OCI-LY1 (cell line): ENCODE results near the gene F10.

Experiments used
- H2AFZ ChIP-seq: fragments of 200-600 bp; sonication (generic), shearing (Covaris generic); 2 replicates; pipeline ENCODE4 v1.6.0; 2014; ENCODE audit warnings: antibody characterized with exemption, mild to moderate bottlenecking, low read length
- H3F3A ChIP-seq: fragments of 200-600 bp; sonication (generic), shearing (Covaris generic); 2 replicates; pipeline ENCODE4 v1.6.0; 2014; ENCODE audit warnings: mild to moderate bottlenecking, antibody characterized with exemption, low read length, moderate library complexity; ENCODE audit not compliant: insufficient read depth
- H3K27ac ChIP-seq: fragments of 200-600 bp; sonication (generic); 2 replicates; pipeline ENCODE4 v1.5.1; 2014; ENCODE audit warnings: low read length, mixed run types, mild to moderate bottlenecking, low read depth; ENCODE audit not compliant: poor library complexity, severe bottlenecking
- H3K27me3 ChIP-seq: fragments of 200-600 bp; sonication (generic); 2 replicates; pipeline ENCODE4 v1.6.0; 2014; ENCODE audit warnings: antibody characterized with exemption, mild to moderate bottlenecking, low read length, moderate library complexity; ENCODE audit not compliant: insufficient read depth
- H3K36me3 ChIP-seq: fragments of 200-600 bp; sonication (generic); 2 replicates; pipeline ENCODE4 v1.6.1; 2014; ENCODE audit warnings: mild to moderate bottlenecking, antibody characterized with exemption, low read length, moderate library complexity, mixed read lengths; ENCODE audit not compliant: insufficient read depth
- H3K4me1 ChIP-seq: fragments of 200-600 bp; sonication (generic); 2 replicates; pipeline ENCODE4 v1.5.1; 2014; ENCODE audit warnings: mild to moderate bottlenecking, low read length, moderate library complexity; ENCODE audit not compliant: insufficient read depth, severe bottlenecking
- H3K4me2 ChIP-seq: fragments of 200-600 bp; sonication (generic), shearing (Covaris generic); 2 replicates; pipeline ENCODE4 v1.6.1; 2014; ENCODE audit warnings: low read length
- H3K4me3 ChIP-seq: fragments of 200-600 bp; sonication (generic); 2 replicates; pipeline ENCODE4 v1.5.1; 2014; ENCODE audit warnings: low read length, low read depth, mild to moderate bottlenecking, mixed read lengths; ENCODE audit not compliant: poor library complexity, severe bottlenecking
- H3K79me2 ChIP-seq: fragments of 200-600 bp; shearing (Covaris generic); 2 replicates; pipeline ENCODE4 v1.6.1; 2016; ENCODE audit warnings: mixed run types, low read length, mixed read lengths; ENCODE audit not compliant: insufficient read depth
- H3K9ac ChIP-seq: fragments of 200-600 bp; sonication (generic), shearing (Covaris generic); 2 replicates; pipeline ENCODE4 v1.6.1; 2014; ENCODE audit warnings: mild to moderate bottlenecking, low read length, mixed read lengths
- H3K9me2 ChIP-seq: fragments of 200-600 bp; sonication (generic), shearing (Covaris generic); 2 replicates; pipeline ENCODE4 v1.6.1; 2014; ENCODE audit warnings: low read depth, mild to moderate bottlenecking, low read length, mixed read lengths
- H3K9me3 ChIP-seq: fragments of 200-600 bp; shearing (Covaris generic); 2 replicates; pipeline ENCODE4 v1.6.1; 2014; ENCODE audit warnings: low read length, mixed read lengths
- H4K20me1 ChIP-seq: fragments of 200-600 bp; sonication (generic), shearing (Covaris generic); 2 replicates; pipeline ENCODE4 v1.6.0; 2016; ENCODE audit warnings: mild to moderate bottlenecking, low read length; ENCODE audit not compliant: insufficient read depth
- EZH2 ChIP-seq: fragments of 200-600 bp; sonication (generic), shearing (Covaris generic); IDR thresholded peaks from 2 replicates; pipeline ENCODE4 v1.8.0; 2017; ENCODE audit warnings: borderline replicate concordance, mixed run types, mild to moderate bottlenecking, antibody characterized with exemption, low read length, moderate library complexity, mixed read lengths
- TF ChIP-seq, protein P1 (sequence below): fragments of 200-600 bp; sonication (generic), shearing (Covaris generic); IDR thresholded peaks from 2 replicates; pipeline ENCODE4 v1.5.1; 2017; ENCODE audit warnings: mild to moderate bottlenecking, antibody characterized with exemption, low read length, moderate library complexity, mixed read lengths

F10 gene

GRCh38 chr13:113074876-113075275 lies 47.7 kb upstream of the F10 start:
- no peaks in the 10 kb centered on the region for H3K9me3 ChIP-seq
- no peaks in the 10 kb centered on the region for H3K9me2 ChIP-seq
- H3K36me3 ChIP-seq: no peaks in the 10 kb centered on the region
- no peaks in the 10 kb centered on the region for H4K20me1 ChIP-seq
- no peak overlapping the region for H3K9ac ChIP-seq
- no peaks in the 10 kb centered on the region; the same call in 1 of the 2 replicates for H3K27me3 ChIP-seq
- no peak overlapping the region for H3K4me2 ChIP-seq
- TF ChIP-seq, protein P1, sequence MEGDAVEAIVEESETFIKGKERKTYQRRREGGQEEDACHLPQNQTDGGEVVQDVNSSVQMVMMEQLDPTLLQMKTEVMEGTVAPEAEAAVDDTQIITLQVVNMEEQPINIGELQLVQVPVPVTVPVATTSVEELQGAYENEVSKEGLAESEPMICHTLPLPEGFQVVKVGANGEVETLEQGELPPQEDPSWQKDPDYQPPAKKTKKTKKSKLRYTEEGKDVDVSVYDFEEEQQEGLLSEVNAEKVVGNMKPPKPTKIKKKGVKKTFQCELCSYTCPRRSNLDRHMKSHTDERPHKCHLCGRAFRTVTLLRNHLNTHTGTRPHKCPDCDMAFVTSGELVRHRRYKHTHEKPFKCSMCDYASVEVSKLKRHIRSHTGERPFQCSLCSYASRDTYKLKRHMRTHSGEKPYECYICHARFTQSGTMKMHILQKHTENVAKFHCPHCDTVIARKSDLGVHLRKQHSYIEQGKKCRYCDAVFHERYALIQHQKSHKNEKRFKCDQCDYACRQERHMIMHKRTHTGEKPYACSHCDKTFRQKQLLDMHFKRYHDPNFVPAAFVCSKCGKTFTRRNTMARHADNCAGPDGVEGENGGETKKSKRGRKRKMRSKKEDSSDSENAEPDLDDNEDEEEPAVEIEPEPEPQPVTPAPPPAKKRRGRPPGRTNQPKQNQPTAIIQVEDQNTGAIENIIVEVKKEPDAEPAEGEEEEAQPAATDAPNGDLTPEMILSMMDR: no peak
- no peak for TF ChIP-seq EZH2
- H2AFZ ChIP-seq: no peak overlapping the region
- H3K4me1 ChIP-seq: no peaks in the 10 kb centered on the region
- H3K27ac ChIP-seq: no peak overlapping the region
- H3K4me3 ChIP-seq: no peak overlapping the region
- H3K79me2 ChIP-seq: no peaks in the 10 kb centered on the region
- H3F3A ChIP-seq: no peaks in the 10 kb centered on the region

DNA sequence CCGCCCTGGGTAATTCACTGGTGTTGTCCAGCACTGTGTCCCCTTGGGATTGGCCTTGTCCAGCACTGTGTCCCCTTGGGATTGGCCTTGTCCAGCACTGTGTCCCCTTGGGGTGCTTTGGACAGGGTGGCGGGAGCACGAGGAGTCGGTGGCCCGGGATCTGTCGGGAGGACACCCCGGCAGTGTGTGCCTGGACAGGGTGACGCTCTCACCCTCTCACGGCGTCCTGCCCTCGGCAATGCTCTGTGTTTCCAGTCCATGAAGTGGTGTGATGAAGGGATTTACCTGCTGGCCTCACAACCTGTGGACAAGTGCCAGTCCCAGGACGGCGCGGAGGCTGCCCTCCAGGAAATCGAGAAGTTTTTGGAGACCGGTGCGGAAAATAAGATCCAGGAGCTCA lies 46.9 kb upstream of the F10 start:
- H3K27me3 ChIP-seq: no peaks in the 10 kb centered on the region; the same call in 1 of the 2 replicates
- no peak overlapping the region for H3K9ac ChIP-seq
- H3K9me2 ChIP-seq: no peaks in the 10 kb centered on the region
- no peaks in the 10 kb centered on the region for H3F3A ChIP-seq
- no peaks in the 10 kb centered on the region for H3K4me1 ChIP-seq
- no peak overlapping the region for H2AFZ ChIP-seq
- no peak overlapping the region for H3K4me2 ChIP-seq
- TF ChIP-seq, protein P1: no peak
- no peak for TF ChIP-seq EZH2
- no peaks in the 10 kb centered on the region for H4K20me1 ChIP-seq
- H3K9me3 ChIP-seq: no peaks in the 10 kb centered on the region
- H3K79me2 ChIP-seq: no peaks in the 10 kb centered on the region
- H3K36me3 ChIP-seq: no peaks in the 10 kb centered on the region
- H3K4me3 ChIP-seq: no peak overlapping the region
- no peak overlapping the region for H3K27ac ChIP-seq

DNA sequence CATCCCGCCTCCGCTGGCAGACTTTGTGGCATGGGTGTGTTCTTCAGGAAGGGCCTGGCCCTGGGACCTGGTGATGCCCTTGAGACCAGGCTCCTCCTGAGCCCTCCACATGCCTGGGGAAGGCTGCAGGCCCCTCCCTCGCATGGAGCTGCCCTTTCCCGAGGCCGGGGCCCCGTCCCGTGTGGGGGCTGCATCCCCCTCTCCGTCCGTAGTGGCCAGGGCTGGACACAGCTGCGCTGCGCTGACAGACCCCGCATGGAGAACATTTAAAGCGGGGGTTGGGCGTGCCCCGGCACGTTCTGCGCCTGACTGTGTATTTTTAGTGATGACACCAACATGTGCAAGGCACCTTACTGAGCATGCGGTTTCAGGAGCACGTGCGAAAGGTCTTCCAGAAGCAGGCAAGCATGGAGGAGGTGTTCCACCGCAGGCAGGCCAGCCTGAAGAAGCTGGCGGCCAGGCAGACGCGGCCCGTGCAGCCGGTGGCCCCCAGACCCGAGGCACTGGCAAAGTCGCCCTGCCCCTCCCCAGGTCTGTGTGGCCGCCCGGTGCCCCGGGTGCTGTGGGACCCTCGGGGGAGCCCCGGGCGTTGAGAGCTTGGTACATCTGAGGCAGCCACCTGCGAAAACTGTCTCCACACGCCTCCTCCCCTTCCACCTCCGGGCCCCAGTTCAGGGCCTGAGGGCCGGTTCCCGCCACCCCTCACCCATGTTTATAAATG lies 45.8 kb upstream of the F10 start:
- Histone ChIP-seq H3K4me1 (no peaks in the 10 kb centered on the region), H3K9me3 (no peaks in the 10 kb centered on the region), H3F3A (no peaks in the 10 kb centered on the region), H3K79me2 (no peaks in the 10 kb centered on the region), H3K4me2 (no peak overlapping the region), H3K9ac (no peak overlapping the region), H2AFZ (no peak overlapping the region), H3K27me3 (no peaks in the 10 kb centered on the region), H3K4me3 (no peak overlapping the region), H4K20me1 (no peaks in the 10 kb centered on the region), H3K36me3 (no peaks in the 10 kb centered on the region), H3K9me2 (no peaks in the 10 kb centered on the region), H3K27ac (no peak overlapping the region)
- TF ChIP-seq, protein P1: no peak
- TF ChIP-seq EZH2: no peak
